SK-N-SH treated with all-trans-retinoic acid at 6 μM for 48 hours (cell line): ENCODE measurements around the gene GSC2.

ENCODE experiments used
- ATAC-seq: fragments of 200-7000 bp; cut with Tn5 transposase; 3 replicates; pipeline ENCODE4 v1.9.1; 2020; ENCODE audit warnings: mild to moderate bottlenecking, moderate library complexity
- BACH2 ChIP-seq: fragments of 250-450 bp; sonication (Bioruptor Pico); IDR thresholded peaks from 2 replicates; pipeline ENCODE4 v1.9.0; 2021; ENCODE audit warnings: mild to moderate bottlenecking, borderline replicate concordance
- CSRNP3 ChIP-seq: fragments of 250-450 bp; sonication (Bioruptor Pico); IDR thresholded peaks from 2 replicates; pipeline ENCODE4 v1.5.1; 2021; ENCODE audit warnings: mild to moderate bottlenecking, moderate library complexity
- ESRRG ChIP-seq: fragments of 250-450 bp; sonication (Bioruptor Pico); IDR thresholded peaks from 2 replicates; pipeline ENCODE4 v1.6.1; 2021; ENCODE audit warnings: mild to moderate bottlenecking
- GLIS3 ChIP-seq: fragments of 250-450 bp; sonication (Bioruptor Pico); IDR thresholded peaks from 2 replicates; pipeline ENCODE4 v1.5.0; 2020; ENCODE audit warnings: mild to moderate bottlenecking, moderate library complexity
- ISL1 ChIP-seq: fragments of 250-450 bp; sonication (Bioruptor Pico); IDR thresholded peaks from 2 replicates; pipeline ENCODE4 v2.1.2; 2022; ENCODE audit warnings: mild to moderate bottlenecking, moderate library complexity
- OSR1 ChIP-seq: fragments of 250-450 bp; sonication (Bioruptor Pico); IDR thresholded peaks from 2 replicates; pipeline ENCODE4 v1.8.0; 2022; ENCODE audit warnings: moderate library complexity, mild to moderate bottlenecking, inconsistent platforms
- POU6F1 ChIP-seq: fragments of 250-450 bp; sonication (Bioruptor Pico); IDR thresholded peaks from 2 replicates; pipeline ENCODE4 v1.8.0; 2021; ENCODE audit warnings: low read depth, mild to moderate bottlenecking, moderate library complexity, borderline replicate concordance
- PPARA ChIP-seq: fragments of 250-450 bp; sonication (Bioruptor Pico); IDR thresholded peaks from 2 replicates; pipeline ENCODE4 v1.5.0; 2020; ENCODE audit warnings: mild to moderate bottlenecking, borderline replicate concordance
- RARB ChIP-seq: fragments of 250-450 bp; sonication (Bioruptor Pico); IDR thresholded peaks from 2 replicates; pipeline ENCODE4 v1.8.0; 2021; ENCODE audit warnings: mild to moderate bottlenecking, moderate library complexity
- SNAI2 ChIP-seq: fragments of 250-450 bp; sonication (Bioruptor Pico); IDR thresholded peaks from 2 replicates; pipeline ENCODE4 v1.5.0; 2020; ENCODE audit warnings: mild to moderate bottlenecking, moderate library complexity
- TCF4 ChIP-seq: fragments of 250-450 bp; sonication (Bioruptor Pico); IDR thresholded peaks from 2 replicates; pipeline ENCODE4 v1.8.0; 2021; ENCODE audit warnings: mild to moderate bottlenecking, moderate library complexity, borderline replicate concordance
- TOX ChIP-seq: fragments of 250-450 bp; sonication (Bioruptor Pico); IDR thresholded peaks from 2 replicates; pipeline ENCODE4 v1.8.0; 2021; ENCODE audit warnings: mild to moderate bottlenecking, moderate library complexity, borderline replicate concordance
- TSHZ2 ChIP-seq: fragments of 250-450 bp; sonication (Bioruptor Pico); IDR thresholded peaks from 2 replicates; pipeline ENCODE4 v1.5.0; 2020; ENCODE audit warnings: mild to moderate bottlenecking, moderate library complexity
- ZC3H10 ChIP-seq: fragments of 250-450 bp; sonication (Bioruptor Pico); IDR thresholded peaks from 2 replicates; pipeline ENCODE4 v1.5.1; 2021; ENCODE audit warnings: mild to moderate bottlenecking, moderate library complexity
- ZFP30 ChIP-seq: fragments of 450-650 bp; formaldehyde crosslinking; IDR thresholded peaks from 2 replicates; pipeline ENCODE4 v1.5.0; 2022; ENCODE audit warnings: mild to moderate bottlenecking, moderate library complexity
- ZNF565 ChIP-seq: fragments of 450-650 bp; formaldehyde crosslinking; conservative IDR thresholded peaks from 2 replicates; pipeline ENCODE4 v1.5.0; 2020; ENCODE audit warnings: low read depth, mild to moderate bottlenecking, moderate library complexity
- ZNF70 ChIP-seq: fragments of 450-650 bp; formaldehyde crosslinking; IDR thresholded peaks from 2 replicates; pipeline ENCODE4 v1.5.0; 2020; ENCODE audit warnings: mild to moderate bottlenecking, moderate library complexity
- ZNF8 ChIP-seq: fragments of 450-650 bp; formaldehyde crosslinking; IDR thresholded peaks from 2 replicates; pipeline ENCODE4 v1.5.0; 2020; ENCODE audit warnings: mild to moderate bottlenecking, moderate library complexity
- TF ChIP-seq, protein P1 (sequence below): fragments of 250-450 bp; sonication (Bioruptor Pico); IDR thresholded peaks from 2 replicates; pipeline ENCODE4 v1.5.1; 2020; ENCODE audit warnings: low read depth, mild to moderate bottlenecking, moderate library complexity
- TF ChIP-seq, protein P2 (sequence below): fragments of 250-450 bp; sonication (Bioruptor Pico); IDR thresholded peaks from 2 replicates; pipeline ENCODE4 v1.8.0; 2020; ENCODE audit warnings: mild to moderate bottlenecking, moderate library complexity, borderline replicate concordance

Gene GSC2

GRCh38 chr22:19180740-19181410 is 30.8 kb upstream of the GSC2 start:
- TF ChIP-seq CSRNP3 (CRISPR knock-in tag): no peak
- no peak for TF ChIP-seq TCF4 (CRISPR knock-in tag)
- TF ChIP-seq, protein P1, sequence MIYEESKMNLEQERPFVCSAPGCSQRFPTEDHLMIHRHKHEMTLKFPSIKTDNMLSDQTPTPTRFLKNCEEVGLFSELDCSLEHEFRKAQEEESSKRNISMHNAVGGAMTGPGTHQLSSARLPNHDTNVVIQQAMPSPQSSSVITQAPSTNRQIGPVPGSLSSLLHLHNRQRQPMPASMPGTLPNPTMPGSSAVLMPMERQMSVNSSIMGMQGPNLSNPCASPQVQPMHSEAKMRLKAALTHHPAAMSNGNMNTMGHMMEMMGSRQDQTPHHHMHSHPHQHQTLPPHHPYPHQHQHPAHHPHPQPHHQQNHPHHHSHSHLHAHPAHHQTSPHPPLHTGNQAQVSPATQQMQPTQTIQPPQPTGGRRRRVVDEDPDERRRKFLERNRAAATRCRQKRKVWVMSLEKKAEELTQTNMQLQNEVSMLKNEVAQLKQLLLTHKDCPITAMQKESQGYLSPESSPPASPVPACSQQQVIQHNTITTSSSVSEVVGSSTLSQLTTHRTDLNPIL (CRISPR knock-in tag): no peak
- no peak for TF ChIP-seq ZC3H10 (CRISPR knock-in tag)
- TF ChIP-seq, protein P2, sequence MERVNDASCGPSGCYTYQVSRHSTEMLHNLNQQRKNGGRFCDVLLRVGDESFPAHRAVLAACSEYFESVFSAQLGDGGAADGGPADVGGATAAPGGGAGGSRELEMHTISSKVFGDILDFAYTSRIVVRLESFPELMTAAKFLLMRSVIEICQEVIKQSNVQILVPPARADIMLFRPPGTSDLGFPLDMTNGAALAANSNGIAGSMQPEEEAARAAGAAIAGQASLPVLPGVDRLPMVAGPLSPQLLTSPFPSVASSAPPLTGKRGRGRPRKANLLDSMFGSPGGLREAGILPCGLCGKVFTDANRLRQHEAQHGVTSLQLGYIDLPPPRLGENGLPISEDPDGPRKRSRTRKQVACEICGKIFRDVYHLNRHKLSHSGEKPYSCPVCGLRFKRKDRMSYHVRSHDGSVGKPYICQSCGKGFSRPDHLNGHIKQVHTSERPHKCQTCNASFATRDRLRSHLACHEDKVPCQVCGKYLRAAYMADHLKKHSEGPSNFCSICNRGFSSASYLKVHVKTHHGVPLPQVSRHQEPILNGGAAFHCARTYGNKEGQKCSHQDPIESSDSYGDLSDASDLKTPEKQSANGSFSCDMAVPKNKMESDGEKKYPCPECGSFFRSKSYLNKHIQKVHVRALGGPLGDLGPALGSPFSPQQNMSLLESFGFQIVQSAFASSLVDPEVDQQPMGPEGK (CRISPR knock-in tag): no peak
- TF ChIP-seq ZNF70: no peak
- TF ChIP-seq OSR1 (CRISPR knock-in tag): no peak
- no peak for TF ChIP-seq ZNF565
- no peak for TF ChIP-seq ESRRG (CRISPR knock-in tag)
- TF ChIP-seq ZNF8 (CRISPR knock-in tag): no peak
- no peak for TF ChIP-seq SNAI2 (CRISPR knock-in tag)
- TF ChIP-seq ZFP30: no peak
- no peak for ATAC-seq

GRCh38 chr22:19180234-19180633 is 30.1 kb upstream of the GSC2 start:
- no peak for TF ChIP-seq TCF4 (CRISPR knock-in tag)
- no peak for TF ChIP-seq ESRRG (CRISPR knock-in tag)
- no peak for TF ChIP-seq POU6F1 (CRISPR knock-in tag)
- TF ChIP-seq SNAI2 (CRISPR knock-in tag): no peak
- no peak for TF ChIP-seq ISL1 (CRISPR knock-in tag)
- ATAC-seq: no peak

GRCh38 chr22:19179497-19180048 is 29.5 kb upstream of the GSC2 start:
- TF ChIP-seq POU6F1 (CRISPR knock-in tag): no peak
- no peak for TF ChIP-seq TOX (CRISPR knock-in tag)
- TF ChIP-seq ISL1 (CRISPR knock-in tag): no peak
- TF ChIP-seq, all 23 proteins: peak for 0
- peak; percentile 87 for ATAC-seq

DNA sequence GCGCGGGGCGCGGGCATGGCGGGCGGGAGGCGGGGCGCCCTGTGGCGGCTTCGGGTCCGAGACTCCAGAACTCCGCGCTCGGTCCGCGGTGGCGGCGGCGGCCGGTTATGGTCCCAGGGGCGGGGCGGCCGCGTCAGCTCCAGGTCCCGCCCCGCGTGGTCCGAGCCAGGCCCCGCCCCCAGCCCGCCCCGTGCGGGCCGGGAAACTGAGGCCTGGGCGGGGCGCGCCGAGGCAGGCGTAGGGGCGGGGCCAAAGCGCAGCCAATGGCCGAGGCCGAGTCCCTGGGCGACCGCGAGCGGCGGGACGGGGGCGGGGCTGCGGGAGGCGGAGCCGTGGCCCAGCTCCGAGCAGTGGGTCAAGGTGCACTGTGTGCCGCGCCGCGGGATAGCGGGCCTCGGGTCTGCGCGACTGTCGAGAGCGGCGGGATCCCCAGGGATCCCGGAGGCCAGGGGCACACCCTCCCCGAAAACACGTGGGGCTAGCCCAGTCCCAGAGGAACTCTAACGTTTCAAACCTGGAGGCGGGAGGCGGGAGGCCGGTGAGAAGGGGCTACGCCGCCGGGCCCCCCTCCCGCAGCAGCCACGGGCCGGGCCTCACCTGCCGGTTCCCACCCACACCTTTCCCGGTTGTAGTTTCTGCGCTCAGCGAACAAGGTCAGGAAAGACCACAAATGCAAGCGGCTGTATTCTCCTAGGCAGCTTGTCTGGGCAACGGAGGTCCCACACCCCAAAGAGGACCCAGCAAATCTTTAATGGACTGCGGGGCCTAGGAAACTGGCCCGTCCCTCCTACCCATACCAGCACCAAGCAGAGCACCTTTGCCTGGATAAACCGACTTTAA is 28.8 kb upstream of the GSC2 start, which contains the start of gene SLC25A1:
Gene SLC25A1 (minus strand): TSS at position 80 of the 840 bp plus-strand sequence. CDS start 63 bp downstream, at position 17.
- peak; percentile 87 for ATAC-seq
- TF ChIP-seq TSHZ2 (no peak), ISL1 (CRISPR knock-in tag) (no peak), ESRRG (CRISPR knock-in tag) (no peak), ZNF8 (CRISPR knock-in tag) (no peak), PPARA (no peak), ZNF565 (no peak), TOX (CRISPR knock-in tag) (no peak), CSRNP3 (CRISPR knock-in tag) (no peak), GLIS3 (CRISPR knock-in tag) (no peak), OSR1 (CRISPR knock-in tag) (no peak), BACH2 (no peak), TCF4 (CRISPR knock-in tag) (no peak), RARB (CRISPR knock-in tag) (no peak), ZC3H10 (CRISPR knock-in tag) (no peak)
